ENCODE results near the gene LRRC74A.

Gene LRRC74A

DNA sequence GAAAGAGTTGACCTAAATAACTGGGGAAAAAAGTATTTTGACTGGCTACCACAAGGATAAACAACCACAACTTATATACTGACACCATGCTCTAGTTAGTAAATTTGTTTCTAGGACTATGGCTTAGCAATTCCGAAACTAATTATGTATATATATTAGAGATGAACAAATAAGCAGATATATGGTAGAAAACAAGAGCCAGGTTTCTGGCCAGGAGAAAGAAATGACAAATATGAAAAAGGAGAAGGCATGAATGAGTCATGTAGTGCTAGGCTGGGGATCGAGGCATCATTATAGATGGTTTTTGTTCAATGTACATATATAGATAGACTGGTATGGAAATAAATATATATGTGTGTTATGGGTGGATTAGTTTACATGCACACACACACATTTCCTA is 5.5 kb upstream of the LRRC74A start:
- DNase-seq (ENCODE audit: low spot score), result no peak
- TF ChIP-seq, protein P1, sequence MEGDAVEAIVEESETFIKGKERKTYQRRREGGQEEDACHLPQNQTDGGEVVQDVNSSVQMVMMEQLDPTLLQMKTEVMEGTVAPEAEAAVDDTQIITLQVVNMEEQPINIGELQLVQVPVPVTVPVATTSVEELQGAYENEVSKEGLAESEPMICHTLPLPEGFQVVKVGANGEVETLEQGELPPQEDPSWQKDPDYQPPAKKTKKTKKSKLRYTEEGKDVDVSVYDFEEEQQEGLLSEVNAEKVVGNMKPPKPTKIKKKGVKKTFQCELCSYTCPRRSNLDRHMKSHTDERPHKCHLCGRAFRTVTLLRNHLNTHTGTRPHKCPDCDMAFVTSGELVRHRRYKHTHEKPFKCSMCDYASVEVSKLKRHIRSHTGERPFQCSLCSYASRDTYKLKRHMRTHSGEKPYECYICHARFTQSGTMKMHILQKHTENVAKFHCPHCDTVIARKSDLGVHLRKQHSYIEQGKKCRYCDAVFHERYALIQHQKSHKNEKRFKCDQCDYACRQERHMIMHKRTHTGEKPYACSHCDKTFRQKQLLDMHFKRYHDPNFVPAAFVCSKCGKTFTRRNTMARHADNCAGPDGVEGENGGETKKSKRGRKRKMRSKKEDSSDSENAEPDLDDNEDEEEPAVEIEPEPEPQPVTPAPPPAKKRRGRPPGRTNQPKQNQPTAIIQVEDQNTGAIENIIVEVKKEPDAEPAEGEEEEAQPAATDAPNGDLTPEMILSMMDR (IDR thresholded peaks at IDR 0.05; ENCODE audit: extremely low read depth, missing control alignments), result no peak

DNA sequence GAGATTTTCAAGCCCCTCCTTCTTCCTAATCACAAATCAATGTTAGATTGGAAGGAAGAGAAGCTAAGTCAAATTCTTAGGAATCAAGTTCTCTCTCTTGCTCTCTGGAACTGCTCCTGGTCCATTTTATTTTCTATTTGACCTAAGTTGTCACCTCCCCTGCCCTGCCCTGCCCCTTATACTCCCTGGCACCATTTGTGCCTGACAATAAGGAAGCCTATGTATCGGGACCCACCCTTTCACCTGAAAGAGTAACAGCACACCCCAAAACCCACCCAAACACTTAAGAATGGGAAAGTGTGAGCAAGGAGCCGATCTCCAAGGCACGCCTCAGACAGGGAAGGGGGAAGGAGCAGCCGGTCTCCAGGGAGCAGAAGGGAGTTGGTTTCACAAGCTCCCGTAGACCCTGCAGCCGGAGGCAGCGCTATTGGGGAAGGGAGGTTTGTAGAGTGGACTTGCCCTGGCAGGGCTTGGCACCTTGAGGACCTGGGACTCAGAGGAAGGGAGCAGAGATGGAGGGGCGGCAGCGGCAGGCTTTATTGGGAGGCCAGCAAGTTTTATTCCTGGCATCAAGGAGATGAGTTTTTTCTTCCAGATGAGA is 1.6 kb downstream of the LRRC74A start:
- TF ChIP-seq, protein P1 (IDR thresholded peaks at IDR 0.05; ENCODE audit: extremely low read depth, missing control alignments), result no peak

DNA sequence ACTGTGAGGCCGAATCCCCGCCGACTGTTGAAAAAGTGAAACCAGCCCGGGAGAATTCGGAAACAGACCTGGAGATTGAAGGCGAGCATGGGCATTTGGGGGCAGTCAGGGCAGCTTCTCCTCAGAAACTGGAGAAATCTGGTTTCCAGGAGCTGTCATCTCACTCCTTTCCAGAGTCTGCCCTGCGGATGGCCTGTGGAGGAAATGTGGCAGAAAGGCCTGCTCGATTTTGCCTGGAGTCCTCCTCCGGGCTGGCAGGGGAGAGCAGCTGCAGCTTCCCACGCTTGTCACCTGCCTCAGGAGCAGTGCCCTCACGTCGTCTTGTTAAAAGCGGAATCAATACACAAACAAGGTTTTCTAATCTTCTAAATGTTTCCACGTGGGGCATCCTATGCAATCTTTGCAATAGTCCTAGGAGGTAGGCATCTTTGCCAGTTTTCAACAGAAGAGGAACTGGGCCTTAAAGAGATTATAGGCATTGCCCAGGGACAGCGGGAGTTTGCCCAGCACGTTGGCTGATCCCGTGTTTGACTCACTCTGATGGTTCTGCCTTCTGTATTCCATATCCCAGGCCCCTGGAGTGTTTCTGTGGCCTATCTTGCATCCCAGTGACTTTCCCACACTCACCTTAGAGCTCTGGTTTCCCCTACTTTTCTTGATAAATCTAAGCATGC is 2.3 kb downstream of the LRRC74A start:
- TF ChIP-seq, protein P1 (IDR thresholded peaks at IDR 0.05; ENCODE audit: extremely low read depth, missing control alignments), result no peak
- DNase-seq (ENCODE audit: low spot score), result no peak

More for the DNA sequence above, 1.6 kb downstream of the LRRC74A start:
- DNase-seq (ENCODE audit: low spot score), result no peak

- TF ChIP-seq, protein P1 (IDR thresholded peaks at IDR 0.05; ENCODE audit: extremely low read depth, missing control alignments), result no peak
- DNase-seq (ENCODE audit: low spot score), result no peak
These were observed 2.8 kb downstream of the LRRC74A start for GRCh38 chr14:76829013-76829365.

DNA sequence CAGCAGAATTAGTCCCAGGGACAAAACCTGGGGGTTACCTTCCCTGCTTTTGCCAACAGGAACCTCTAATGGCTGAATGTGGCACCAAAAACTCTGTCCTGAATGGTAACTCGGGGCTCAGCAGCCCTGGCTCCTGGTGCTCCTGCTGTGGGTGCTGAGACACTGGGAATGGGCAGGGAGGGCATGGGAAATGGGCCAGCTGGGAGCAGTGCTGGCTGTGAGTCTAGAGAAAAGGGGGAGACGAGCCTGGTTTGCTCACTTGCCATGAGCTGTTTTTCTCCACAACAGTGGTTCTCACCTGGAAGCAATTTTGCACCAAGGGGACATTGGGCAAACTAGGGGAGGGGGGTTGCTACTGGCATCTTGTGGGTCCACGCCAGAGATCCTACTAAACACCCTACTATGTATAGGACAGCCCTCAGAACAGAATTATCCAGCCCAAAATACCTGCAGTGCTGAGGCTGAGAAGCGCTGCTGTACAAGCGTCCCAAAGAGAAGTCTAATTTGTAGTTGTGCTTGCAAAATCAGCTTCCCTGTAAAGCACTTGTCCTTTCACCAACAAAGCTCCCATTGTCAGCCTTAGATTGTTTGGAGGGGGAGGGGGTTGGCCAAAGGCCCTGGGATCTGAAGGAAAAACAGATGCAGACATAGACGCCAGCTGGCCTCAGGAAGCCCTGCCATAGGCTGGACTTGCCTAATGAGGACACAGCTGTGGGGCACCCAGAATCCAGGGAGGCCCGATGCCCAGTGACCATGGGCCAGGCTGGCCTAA is 3.6 kb downstream of the LRRC74A start:
- DNase-seq (ENCODE audit: low spot score), result no peak
- TF ChIP-seq, protein P1 (IDR thresholded peaks at IDR 0.05; ENCODE audit: extremely low read depth, missing control alignments), result no peak

- TF ChIP-seq, protein P1 (IDR thresholded peaks at IDR 0.05; ENCODE audit: extremely low read depth, missing control alignments), result no peak
These were observed 4.3 kb downstream of the LRRC74A start for GRCh38 chr14:76830556-76830955.

DNA sequence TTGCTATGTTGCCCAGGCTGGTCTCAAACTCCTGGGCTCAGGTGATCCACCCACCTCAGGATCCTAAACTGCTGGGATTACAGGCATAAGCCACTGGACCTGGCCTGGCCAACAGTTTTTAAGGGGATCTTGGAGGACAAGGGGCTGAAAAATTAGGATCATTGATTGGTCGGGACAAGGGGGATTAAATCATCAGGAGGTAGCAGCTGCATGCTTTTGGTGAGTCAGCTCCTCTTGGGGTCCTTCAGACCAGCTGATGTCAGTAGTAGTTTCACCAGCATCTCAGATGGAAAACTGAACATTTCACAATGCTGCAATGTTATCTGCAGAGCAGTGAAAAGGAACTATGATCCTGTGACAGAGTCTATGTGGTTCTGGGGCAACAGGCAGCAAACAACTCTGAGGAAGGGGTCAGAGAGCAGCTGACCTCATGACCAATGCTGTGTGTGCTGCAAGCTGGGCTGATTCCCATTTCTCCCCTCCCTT is 6.3 kb downstream of the LRRC74A start:
- no peak for DNase-seq (ENCODE audit: low spot score)
- TF ChIP-seq, protein P1 (IDR thresholded peaks at IDR 0.05; ENCODE audit: extremely low read depth, missing control alignments), result no peak

More at GRCh38 chr14:76830556-76830955, 4.3 kb downstream of the LRRC74A start:
- DNase-seq (ENCODE audit: low spot score), result no peak
